Activated CD8-positive, alpha-beta memory T cell treated with anti-CD3 and anti-CD28 coated beads for 1 hour (primary cell): ENCODE data around the gene CAPN7.

Experiments used
- DNase-seq, 2 donors: peaks; one replicate each; pipeline ENCODE4 v3.0.0-alpha.2; 2020; ENCODE audit warnings: low read depth in 1 of 2; ENCODE audit errors: extremely low read depth in 1 of 2

CAPN7 gene

GRCh38 chr3:15272426-15273196 is 66.6 kb downstream of the CAPN7 start:
- no peak for DNase-seq

DNA sequence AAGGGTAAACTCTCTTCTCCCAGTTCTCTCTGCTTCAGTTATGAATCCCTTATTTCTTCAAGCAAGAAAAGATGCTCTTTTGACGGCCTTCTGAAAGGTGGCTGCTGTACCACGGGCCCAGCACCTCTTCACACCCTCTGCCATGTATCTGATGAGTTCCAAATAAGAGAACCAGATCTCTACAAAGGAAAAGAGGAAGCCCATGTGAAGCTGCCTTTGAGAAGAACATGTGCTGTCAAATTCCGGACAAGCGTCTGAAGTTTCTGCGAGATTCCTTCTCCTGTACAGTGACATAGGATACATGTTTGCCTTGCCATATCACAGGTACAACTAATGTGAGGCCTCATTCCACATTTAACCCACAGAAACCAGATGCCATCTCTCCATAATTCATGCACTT is 67.2 kb downstream of the CAPN7 start:
- no peak for DNase-seq

GRCh38 chr3:15276028-15276724 is 70.1 kb downstream of the CAPN7 start:
- no peak for DNase-seq

DNA sequence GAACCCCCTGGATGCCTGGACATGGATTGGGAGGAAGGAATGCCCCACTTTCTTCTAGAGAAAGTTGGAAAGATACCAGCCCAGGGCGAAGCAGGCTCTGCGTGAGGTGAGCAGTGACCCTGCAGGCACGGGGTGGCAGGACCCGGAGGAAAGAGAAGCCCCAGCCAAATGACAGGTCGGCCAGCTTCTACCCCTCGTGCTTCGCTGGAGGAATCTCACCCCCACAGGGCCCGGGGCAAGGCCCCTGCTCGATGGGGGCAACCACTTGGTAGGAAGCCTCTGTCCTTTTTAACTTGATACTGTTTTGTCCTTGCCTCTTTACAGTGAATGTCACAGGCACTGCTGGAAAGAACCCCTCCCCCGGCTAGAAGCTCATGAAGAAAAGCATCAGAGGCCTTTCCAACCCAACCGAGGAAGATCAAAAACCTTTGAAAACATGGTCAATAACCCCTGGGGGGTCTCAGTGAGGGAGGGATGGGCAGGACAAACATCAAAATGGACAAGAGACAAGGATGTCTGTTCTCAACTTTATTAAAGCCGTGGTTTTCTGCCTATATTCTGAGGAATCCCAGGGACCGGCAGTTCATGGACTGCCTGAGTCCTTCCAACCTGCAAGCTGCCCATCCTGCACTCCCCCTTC is 71.9 kb downstream of the CAPN7 start:
- DNase-seq: no peak

GRCh38 chr3:15279205-15279604 is 73.2 kb downstream of the CAPN7 start:
- DNase-seq: no peak

GRCh38 chr3:15279671-15280402 is 73.8 kb downstream of the CAPN7 start:
- no peak for DNase-seq

DNA sequence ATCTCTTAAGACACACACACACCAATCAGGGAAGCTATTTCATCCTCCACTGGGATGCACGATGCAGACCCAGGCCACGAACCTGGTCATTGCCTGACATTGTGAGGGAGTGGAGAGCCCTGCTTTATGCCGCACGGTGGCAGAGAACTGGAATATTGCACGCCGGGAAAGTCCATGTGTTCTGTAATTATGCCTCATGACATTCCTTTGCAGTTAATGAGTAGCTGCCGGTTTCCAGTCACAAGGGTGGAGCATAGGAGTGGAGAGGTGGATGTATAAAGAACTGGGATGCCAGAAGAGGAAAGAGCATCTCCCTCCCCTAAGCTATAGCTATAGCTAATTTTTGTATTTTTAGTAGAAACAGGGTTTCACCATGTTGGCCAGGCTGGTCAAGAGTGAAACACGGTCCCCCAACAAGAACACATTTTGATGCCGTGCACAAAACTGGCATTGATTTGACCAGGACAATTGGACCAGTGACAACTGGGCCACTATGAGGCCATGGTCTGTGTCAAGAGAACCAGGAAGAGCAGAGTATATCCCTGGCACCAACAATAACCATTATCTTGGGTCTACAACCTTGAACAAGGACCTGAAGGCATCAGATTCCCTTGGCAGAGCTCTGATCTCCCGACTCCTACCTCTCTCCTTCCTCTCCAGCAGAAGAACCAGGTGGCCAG is 74.9 kb downstream of the CAPN7 start:
- no peak for DNase-seq

DNA sequence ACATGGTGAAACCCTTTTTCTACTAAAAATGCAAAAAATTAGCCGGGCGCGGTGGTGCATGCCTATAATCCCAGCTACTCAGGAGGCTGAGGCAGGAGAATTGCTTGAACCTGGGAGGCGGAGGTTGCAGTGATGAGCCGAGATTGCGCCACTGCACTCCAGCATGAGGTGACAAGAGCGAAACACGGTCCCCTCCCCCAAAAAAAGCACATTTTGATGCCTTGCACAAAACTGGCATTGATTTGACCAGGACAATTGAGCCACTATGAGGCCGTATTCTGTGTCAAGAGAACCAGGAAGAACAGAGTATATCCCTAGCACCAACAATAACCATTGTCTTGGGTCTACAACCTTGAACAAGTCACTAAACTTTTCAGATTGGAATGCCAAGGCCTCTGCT is 75.8 kb downstream of the CAPN7 start:
- no peak for DNase-seq

DNA sequence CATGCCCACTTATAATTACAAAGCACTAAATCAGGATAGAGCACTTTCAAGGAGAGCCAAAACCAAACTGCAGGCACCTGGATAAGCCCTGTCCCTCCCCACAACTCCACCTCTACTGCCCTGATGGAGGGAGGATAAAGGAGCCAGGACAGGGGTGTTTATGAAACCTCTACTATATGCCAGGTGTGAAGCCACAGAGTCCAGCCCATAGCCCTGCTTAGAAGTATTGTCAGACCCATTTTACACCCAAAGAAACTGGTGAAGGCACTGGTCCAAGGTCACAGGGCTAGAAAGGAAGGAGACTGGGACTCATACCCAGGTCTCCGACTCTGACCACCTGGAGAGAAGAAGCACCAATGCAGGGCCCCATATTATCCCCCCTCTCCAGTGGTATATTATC is 77.7 kb downstream of the CAPN7 start:
- no peak for DNase-seq

DNA sequence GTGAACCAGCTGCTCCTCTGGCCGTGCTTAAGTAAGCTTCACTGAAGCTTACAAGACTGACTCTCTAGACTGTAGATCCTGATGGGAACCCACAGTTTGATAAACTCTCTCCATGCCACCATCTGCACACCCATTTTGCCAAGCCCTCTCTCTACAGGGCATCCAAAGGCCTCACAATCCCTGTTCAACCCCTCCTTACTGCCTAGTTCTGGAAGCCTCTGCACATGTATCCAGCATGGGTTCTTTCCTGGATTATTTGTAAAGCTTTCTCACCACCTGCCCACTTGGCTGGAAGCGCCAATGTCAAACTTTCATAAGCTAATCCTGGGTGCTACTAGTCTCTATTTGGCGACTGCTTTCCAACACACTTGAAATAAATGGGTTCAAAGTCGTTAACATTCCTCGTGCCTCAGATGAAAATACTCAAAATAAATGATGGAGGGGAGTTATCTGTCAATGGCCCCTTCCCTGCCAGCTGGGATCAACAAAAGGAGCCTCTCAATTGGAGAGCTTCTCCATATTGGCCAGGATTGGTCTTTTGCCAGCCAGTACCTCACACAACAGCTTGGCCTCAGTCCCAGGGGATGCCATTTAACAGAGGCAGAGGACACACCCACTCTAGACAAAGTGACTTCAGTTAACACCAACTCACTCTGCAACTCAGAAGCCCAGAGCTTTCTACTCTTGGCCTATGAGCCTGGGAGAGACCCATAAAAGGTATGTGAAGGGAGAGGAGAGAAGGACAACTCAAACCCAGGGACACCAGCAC is 78.3 kb downstream of the CAPN7 start:
- DNase-seq: no peak

GRCh38 chr3:15286022-15286421 is 80.0 kb downstream of the CAPN7 start:
- no peak for DNase-seq

- DNase-seq: no peak
Observed at GRCh38 chr3:15287565-15288330, 81.7 kb downstream of the CAPN7 start.

- DNase-seq: no peak
Observed at GRCh38 chr3:15288331-15289035, 82.4 kb downstream of the CAPN7 start.

DNA sequence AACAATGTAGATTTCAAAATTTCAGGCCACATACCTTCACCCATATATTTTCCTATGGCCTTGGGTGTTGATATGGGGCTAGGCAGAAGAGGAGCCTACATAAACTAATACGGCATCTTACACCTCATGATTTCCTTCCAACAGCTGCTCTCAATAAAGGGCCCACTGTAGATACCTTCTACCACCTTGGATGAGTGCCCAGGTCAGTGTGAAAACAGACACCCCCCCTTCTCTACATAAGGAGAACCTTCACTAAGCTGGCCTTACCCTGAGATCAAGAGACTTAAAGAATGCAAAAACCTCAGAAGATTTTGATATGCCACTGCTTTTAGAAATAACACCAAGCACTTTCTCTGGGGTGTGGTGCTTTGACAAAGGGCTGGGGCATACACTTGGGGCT is 83.6 kb downstream of the CAPN7 start:
- no peak for DNase-seq

GRCh38 chr3:15290736-15291135 is 84.7 kb downstream of the CAPN7 start:
- DNase-seq: no peak

DNA sequence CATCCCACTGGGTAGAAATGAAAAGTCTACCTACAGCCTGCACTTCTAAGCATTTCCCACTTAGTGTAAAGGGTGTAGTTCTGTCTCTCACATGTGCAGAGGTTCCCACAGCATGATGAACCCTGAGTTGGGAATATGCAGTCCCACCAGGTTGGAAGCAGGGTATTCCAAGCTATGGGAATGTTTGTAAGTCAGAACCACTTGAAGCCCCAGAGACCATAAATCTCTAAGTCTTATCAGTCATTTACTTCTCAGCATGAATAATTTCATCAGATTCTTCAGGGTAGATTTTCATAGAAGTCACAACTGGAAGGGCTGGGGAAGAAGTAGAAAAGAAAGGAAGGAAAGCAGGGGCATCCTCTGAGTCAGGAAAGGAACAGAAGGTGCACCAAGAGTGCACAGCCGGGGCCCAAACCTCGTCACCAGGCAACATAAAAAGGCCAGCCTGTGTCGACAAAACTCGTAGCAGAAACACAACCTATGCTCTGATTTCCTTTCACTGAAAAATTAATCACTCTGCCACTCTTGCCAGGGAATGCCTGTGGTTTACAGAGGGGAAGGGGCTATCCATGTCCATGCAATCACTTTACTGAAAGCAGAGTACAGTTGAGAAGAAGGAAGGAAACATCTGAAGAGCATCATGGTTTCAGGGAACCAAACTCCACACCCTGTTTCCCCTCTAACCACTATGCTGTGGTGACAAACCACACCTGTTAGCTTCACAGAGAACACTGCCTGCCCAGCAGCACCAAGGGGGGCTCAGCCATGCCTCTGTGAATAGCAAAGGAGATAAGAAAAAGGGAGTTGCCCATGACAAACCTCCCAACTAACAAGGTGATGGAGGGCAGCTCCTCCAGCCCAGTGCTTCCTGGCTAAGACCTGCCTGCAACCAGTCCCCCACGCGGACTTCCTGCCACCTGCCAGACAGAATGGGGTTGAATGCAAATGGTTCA is 85.8 kb downstream of the CAPN7 start:
- DNase-seq: peak; percentile 33 to 45

DNA sequence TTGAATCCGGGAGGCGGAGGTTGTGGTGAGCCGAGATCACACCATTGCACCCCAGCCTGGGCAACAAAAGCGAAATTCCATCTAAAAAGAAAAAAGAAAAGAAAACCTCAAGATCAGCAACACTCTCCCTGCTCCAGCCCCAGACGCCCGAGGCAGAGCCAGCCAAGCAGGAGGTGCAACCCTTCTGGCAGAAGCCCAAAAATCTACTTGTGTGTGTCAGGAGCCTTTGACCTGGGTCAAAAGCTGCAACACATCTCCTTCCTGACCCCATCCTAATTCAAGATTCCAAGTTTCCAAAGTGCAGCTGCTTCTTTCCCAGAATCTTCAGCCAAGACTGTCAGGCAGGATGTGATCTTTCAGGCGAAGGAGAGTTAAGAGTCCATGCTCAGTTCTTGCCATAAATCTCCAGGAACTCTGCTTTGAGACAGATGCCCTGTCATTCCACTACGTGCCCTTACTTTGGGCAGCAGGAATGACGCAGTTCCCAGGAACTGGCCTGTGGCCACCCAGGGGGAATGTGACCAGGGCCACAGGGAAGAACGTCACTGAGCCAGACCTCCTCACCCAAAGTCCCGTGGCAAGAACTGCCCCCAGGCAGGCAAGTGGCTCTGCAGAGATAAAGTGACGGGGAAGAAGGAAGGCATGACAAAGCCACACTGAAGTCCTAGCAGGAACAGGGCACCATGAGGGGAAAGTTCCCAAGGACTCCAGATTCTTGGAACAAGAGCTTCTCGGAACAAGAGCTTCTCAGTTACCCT is 86.9 kb downstream of the CAPN7 start:
- DNase-seq: no peak
